Activated B cell treated with CpG ODN at 0.5 μM for 24 hours (primary cell): ENCODE data around the gene CBR4. TPM values are rescaled to one million over a fixed set of nuclear protein-coding genes. Genes with fewer than 3 reads are reported as not detected.

ENCODE experiments used
- ATAC-seq: fragments of 200-7000 bp; cut with Tn5 transposase; one replicate; pipeline ENCODE4 v1.10.0; 2021; ENCODE audit warnings: low read depth, mild to moderate bottlenecking, moderate library complexity
- CTCF ChIA-PET: fragments of 350-600 bp; sonication (Branson Sonifier 250); formaldehyde crosslinking; loops from one replicate; lab custom pipeline; 2021; ENCODE audit warnings: antibody characterized with exemption; lab: Charles Lee
- POLR2A ChIA-PET: fragments of 350-600 bp; sonication (Branson Sonifier 250); formaldehyde crosslinking; loops from one replicate; lab custom pipeline; 2021; ENCODE audit warnings: antibody characterized with exemption; lab: Charles Lee
- DNase-seq: peaks from one replicate; pipeline ENCODE4 v3.0.0; 2022
- H3K27ac Mint-ChIP-seq: one replicate; pipeline ENCODE4 v1.8.0; 2020; ENCODE audit warnings: mixed read lengths
- H3K27me3 Mint-ChIP-seq: one replicate; pipeline ENCODE4 v1.8.0; 2021; ENCODE audit warnings: mixed read lengths
- H3K36me3 Mint-ChIP-seq: one replicate; pipeline ENCODE4 v1.8.0; 2021; ENCODE audit warnings: low read depth, mixed read lengths
- H3K4me1 Mint-ChIP-seq: one replicate; pipeline ENCODE4 v1.8.0; 2021; ENCODE audit warnings: mixed read lengths
- H3K4me3 Mint-ChIP-seq: one replicate; pipeline ENCODE4 v1.8.0; 2020; ENCODE audit warnings: mild to moderate bottlenecking, mixed read lengths
- H3K9me3 Mint-ChIP-seq: one replicate; pipeline ENCODE4 v1.8.0; 2020; ENCODE audit warnings: mixed read lengths
- CTCF ChIP-seq: fragments of 200-600 bp; IDR thresholded peaks from one replicate; pipeline ENCODE4 v1.8.0; 2022; ENCODE audit warnings: antibody characterized with exemption, mild to moderate bottlenecking
- intact Hi-C: fragments of 100-400 bp; cut with micrococcal nuclease; formaldehyde crosslinking; loops from one replicate; pipeline ENCODE4 v1.15.1; 2024
- total RNA-seq: library from RNA; stranded (reverse); gene quantifications from 2 replicates; pipeline ENCODE4 v1.2.3, GENCODE V29; 2022

The CBR4 gene
- total RNA-seq, 1 donor from 2014 or later = 25.7 TPM

GRCh38 chr4:169047956-169048355 is 37.9 kb upstream of the CBR4 start:
- H3K27me3 Mint-ChIP-seq = no peaks in the 10 kb centered on the region
- intact Hi-C loops = no loop called here
- no peaks in the 10 kb centered on the region for H3K4me1 Mint-ChIP-seq
- no peaks in the 10 kb centered on the region for H3K36me3 Mint-ChIP-seq
- H3K4me3 Mint-ChIP-seq = no peak overlapping the region
- no peak overlapping the region for H3K27ac Mint-ChIP-seq
- ATAC-seq (no peak), DNase-seq (no peak)
- no peaks in the 10 kb centered on the region for H3K9me3 Mint-ChIP-seq
- ChIA-PET POLR2A (no interaction called here), CTCF (no interaction called here)
- TF ChIP-seq CTCF = no peak

GRCh38 chr4:169045862-169046584 is 36.0 kb upstream of the CBR4 start:
- Mint-ChIP-seq H3K36me3 (no peaks in the 10 kb centered on the region), H3K4me1 (no peaks in the 10 kb centered on the region), H3K27ac (no peak overlapping the region), H3K27me3 (no peaks in the 10 kb centered on the region), H3K4me3 (no peak overlapping the region), H3K9me3 (no peaks in the 10 kb centered on the region)
- CTCF ChIA-PET = no interaction called here
- POLR2A ChIA-PET = interaction anchor here (0.9 kb wide), 1 partner anchor 36 kb away, joined by 3 read pairs; the partner anchor contains the start of gene CBR4
- intact Hi-C loops = no loop called here
- DNase-seq = no peak
- TF ChIP-seq CTCF = no peak
- no peak for ATAC-seq

GRCh38 chr4:169044714-169045447 is 34.8 kb upstream of the CBR4 start:
- no peak for DNase-seq
- intact Hi-C loops = no loop called here
- ChIA-PET CTCF (no interaction called here), POLR2A (interaction anchor here (0.9 kb wide), 1 partner anchor 35 kb away, joined by 3 read pairs; the partner anchor contains the start of gene CBR4)
- Mint-ChIP-seq H3K36me3 (no peaks in the 10 kb centered on the region), H3K4me1 (no peaks in the 10 kb centered on the region), H3K27me3 (no peaks in the 10 kb centered on the region), H3K4me3 (no peak overlapping the region), H3K27ac (no peak overlapping the region), H3K9me3 (no peaks in the 10 kb centered on the region)
- no peak for TF ChIP-seq CTCF
- no peak for ATAC-seq

GRCh38 chr4:169042608-169043007 is 32.6 kb upstream of the CBR4 start:
- POLR2A ChIA-PET = no interaction called here

More at GRCh38 chr4:169042608-169043007, 32.6 kb upstream of the CBR4 start:
- DNase-seq = no peak
- H3K9me3 Mint-ChIP-seq = no peaks in the 10 kb centered on the region
- no peaks in the 10 kb centered on the region for H3K27me3 Mint-ChIP-seq
- H3K36me3 Mint-ChIP-seq = no peaks in the 10 kb centered on the region
- TF ChIP-seq CTCF = no peak
- no peak for ATAC-seq
- H3K4me1 Mint-ChIP-seq = no peaks in the 10 kb centered on the region
- CTCF ChIA-PET = no interaction called here
- no peak overlapping the region for H3K27ac Mint-ChIP-seq
- H3K4me3 Mint-ChIP-seq = no peak overlapping the region
- intact Hi-C loops = no loop called here
